Naive thymus-derived CD4-positive, alpha-beta T cell (primary cell): ENCODE measurements around the gene TMEM156. TPM values are rescaled to one million over a fixed set of nuclear protein-coding genes. Genes with fewer than 3 reads are reported as not detected.
"Not testable (repeated sequence)": the region's sequence is repeated elsewhere in the genome, so short reads cannot be mapped to it uniquely, and the experiment has no call there.

Experiments
- ATAC-seq: fragments of 150-1000 bp; cut with Tn5 transposase; 2 replicates; pipeline ENCODE4 v1.10.0; 2021; ENCODE audit warnings: mild to moderate bottlenecking, moderate library complexity
- CTCF ChIA-PET: fragments of 350-600 bp; sonication (Branson Sonifier 250); formaldehyde crosslinking; loops from one replicate; lab custom pipeline; 2021; ENCODE audit warnings: antibody characterized with exemption; lab: Charles Lee
- POLR2A ChIA-PET: fragments of 350-600 bp; sonication (Branson Sonifier 250); formaldehyde crosslinking; loops from one replicate; lab custom pipeline; 2021; ENCODE audit warnings: antibody characterized with exemption, inconsistent platforms; lab: Charles Lee
- DNase-seq, 9 donors: peaks; one replicate each; pipeline versions ENCODE4 v3.0.0 to v3.0.0-alpha.2; 2020 to 2022; ENCODE audit warnings: mixed read lengths in 1 of 9
- H3K27ac ChIP-seq: one replicate; pipeline ENCODE4 v1.7.0; 2013; ENCODE audit warnings: mild to moderate bottlenecking, low read depth, low read length, moderate library complexity
- H3K27me3 ChIP-seq, 2 donors: one replicate each; pipeline ENCODE4 v1.7.0; 2013; ENCODE audit warnings: low read length in 2 of 2, mild to moderate bottlenecking in 2 of 2, moderate library complexity in 2 of 2; ENCODE audit not compliant: control insufficient read depth in 2 of 2, insufficient read depth in 2 of 2
- H3K36me3 ChIP-seq, 3 experiments: 1 replicate in 2 of 3; 2 replicates in 1 of 3; pipeline ENCODE4 v1.7.0; 2013; ENCODE audit warnings: low read length in 3 of 3, mild to moderate bottlenecking in 3 of 3, moderate library complexity in 1 of 3; ENCODE audit not compliant: insufficient read depth in 3 of 3, control insufficient read depth in 2 of 3
- H3K4me1 ChIP-seq, 2 donors: one replicate each; pipeline ENCODE4 v1.7.0; 2013; ENCODE audit warnings: low read length in 2 of 2, mild to moderate bottlenecking in 2 of 2, moderate library complexity in 1 of 2; ENCODE audit not compliant: control insufficient read depth in 2 of 2, insufficient read depth in 2 of 2
- H3K4me3 ChIP-seq: 2 replicates; pipeline ENCODE4 v1.7.0; 2013; ENCODE audit warnings: mild to moderate bottlenecking, low read length
- H3K9me3 ChIP-seq, 3 experiments: 1 replicate in 2 of 3; 2 replicates in 1 of 3; pipeline ENCODE4 v1.7.0; 2013; ENCODE audit warnings: low read length in 3 of 3; ENCODE audit not compliant: control insufficient read depth in 2 of 3
- H3K27ac Mint-ChIP-seq, 9 donors: one replicate each; pipeline ENCODE4 v1.8.0; 2020 to 2022; ENCODE audit warnings: mixed read lengths in 9 of 9, mild to moderate bottlenecking in 8 of 9, moderate library complexity in 5 of 9, inconsistent platforms in 2 of 9
- H3K27me3 Mint-ChIP-seq, 5 donors: one replicate each; pipeline ENCODE4 v1.8.0; 2021 to 2022; ENCODE audit warnings: mixed read lengths in 5 of 5, mild to moderate bottlenecking in 1 of 5
- H3K36me3 Mint-ChIP-seq, 5 donors: one replicate each; pipeline ENCODE4 v1.8.0; 2020 to 2022; ENCODE audit warnings: mixed read lengths in 5 of 5, mild to moderate bottlenecking in 3 of 5, inconsistent platforms in 1 of 5
- H3K4me1 Mint-ChIP-seq, 7 donors: one replicate each; pipeline ENCODE4 v1.8.0; 2020 to 2022; ENCODE audit warnings: mixed read lengths in 7 of 7, mild to moderate bottlenecking in 3 of 7, inconsistent platforms in 1 of 7
- H3K4me3 Mint-ChIP-seq, 10 donors: one replicate each; pipeline ENCODE4 v1.8.0; 2020 to 2022; ENCODE audit warnings: mild to moderate bottlenecking in 10 of 10, mixed read lengths in 10 of 10, moderate library complexity in 6 of 10, inconsistent platforms in 2 of 10
- H3K9me3 Mint-ChIP-seq, 11 donors: one replicate each; pipeline ENCODE4 v1.8.0; 2020 to 2022; ENCODE audit warnings: mixed read lengths in 11 of 11, mild to moderate bottlenecking in 4 of 11, inconsistent platforms in 1 of 11, moderate library complexity in 1 of 11
- intact Hi-C, 2 donors: fragments of 100-400 bp; cut with micrococcal nuclease; formaldehyde crosslinking; loops; one replicate each; pipeline ENCODE4 v1.15.1; 2023
- polyA plus RNA-seq, 2 donors: library from polyadenylated mRNA; unstranded; fragments of 300-500 nt; fragmentation: Illumina TruSeq; gene quantifications; one replicate each; pipeline ENCODE4 v1.2.3, GENCODE V29; 2021
- total RNA-seq, 6 experiments: library from RNA in 5 of 6; stranded (reverse) in 5 of 6; gene quantifications; 1 replicate in 5 of 6; 2 replicates in 1 of 6; pipeline ENCODE4 v1.2.3 and lab custom pipeline; 2021 to 2026

TMEM156 gene
- total and polyA plus RNA-seq, 7 experiments from 2014 or later, result 8.6 to 37.0 (median 11.4) TPM

DNA sequence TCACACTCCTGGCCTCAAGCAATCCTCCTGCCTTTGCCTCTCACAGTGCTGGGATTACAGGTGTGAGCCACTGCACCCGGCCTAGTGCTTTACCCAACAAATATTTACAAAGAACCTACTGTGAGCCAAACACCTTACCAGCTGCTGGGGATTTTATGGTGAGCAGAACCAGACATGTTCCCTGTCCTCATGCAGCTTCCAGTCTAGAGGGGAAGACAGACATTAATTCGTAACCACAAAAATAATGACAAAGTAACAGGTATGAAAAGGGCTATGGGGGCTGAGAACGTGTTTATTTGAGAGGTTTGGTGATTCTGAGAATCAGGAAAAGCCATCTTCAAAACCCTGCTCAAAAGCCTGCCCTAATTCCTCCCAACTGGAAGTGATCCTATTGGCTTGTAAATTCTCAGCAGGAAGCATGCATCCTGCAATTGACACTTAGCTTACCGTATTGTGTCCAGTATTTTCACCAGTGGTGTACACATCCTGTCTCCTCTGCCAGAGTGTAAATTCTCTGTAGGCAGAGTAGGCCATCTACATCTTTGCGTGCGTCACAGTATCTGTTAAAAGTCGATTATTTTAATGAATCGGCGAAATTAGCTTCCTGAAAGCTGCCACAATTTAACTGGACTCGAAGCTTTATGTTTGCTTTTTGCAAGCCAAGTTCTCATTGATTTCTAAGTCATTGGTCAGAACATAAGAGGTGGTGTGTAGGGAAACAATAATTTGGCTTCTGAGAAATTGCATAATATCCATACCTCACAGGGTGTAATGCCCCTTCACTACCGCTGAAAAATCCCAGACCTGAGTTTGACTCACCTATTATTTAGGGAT, 67.0 kb downstream of the TMEM156 start:
- ChIA-PET POLR2A (interaction anchor here (1.3 kb wide), 1 partner anchor 15 kb away, joined by 3 read pairs; no protein-coding TSS in a partner anchor), CTCF (no interaction called here)

DNA sequence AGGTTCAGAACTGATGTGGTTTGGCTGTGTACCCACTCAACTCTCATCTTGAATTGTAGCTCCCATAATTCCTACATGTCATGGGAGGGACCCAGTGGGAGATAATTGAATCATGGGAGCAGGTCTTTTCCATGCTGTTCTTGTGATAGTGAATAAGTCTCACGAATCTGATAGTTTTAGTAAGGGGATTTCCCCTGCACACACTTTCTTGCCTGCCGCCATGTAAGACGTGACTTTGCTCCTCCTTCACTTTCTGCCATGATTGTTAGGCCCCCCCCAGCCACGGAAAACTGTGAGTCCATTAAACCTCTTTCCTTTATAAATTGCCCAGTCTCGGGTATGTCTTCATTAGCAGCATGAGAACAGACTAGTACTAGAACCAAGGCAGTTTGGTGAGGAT, 73.0 kb downstream of the TMEM156 start:
- H3K27ac ChIP-seq, H3K4me3 ChIP-seq, ATAC-seq, H3K4me1 ChIP-seq, H3K27me3 Mint-ChIP-seq, DNase-seq, H3K9me3 ChIP-seq, H3K36me3 ChIP-seq, H3K27me3 ChIP-seq: not testable (repeated sequence)
- Mint-ChIP-seq H3K27ac (peak overlapping the region in 2 of 9 donors; percentile 42 to 70), H3K4me1 (peaks cover 2 to 49% (median 6%) of the 10 kb centered on the region in 7 donors), H3K9me3 (peaks cover 0 to 31% (median 6%) of the 10 kb centered on the region in 11 donors), H3K36me3 (peaks cover 0 to 56% (median 8%) of the 10 kb centered on the region in 5 donors), H3K4me3 (peak overlapping the region in 1 of 10 donors; percentile 21)
- intact Hi-C loops, result loop anchor here in 1 of 2 donors (2.0 kb wide), 1 partner anchor 86 kb away; no protein-coding TSS in a partner anchor
- POLR2A ChIA-PET, result interaction anchor here (0.7 kb wide), 1 partner anchor 35 kb away, joined by 3 read pairs; no protein-coding TSS in a partner anchor
- CTCF ChIA-PET, result interaction anchor here (0.7 kb wide), 1 partner anchor 214 kb away, joined by 3 read pairs; no protein-coding TSS in a partner anchor

More for the DNA sequence above, 67.0 kb downstream of the TMEM156 start:
- no peak overlapping the region for H3K4me3 Mint-ChIP-seq
- no peaks in the 10 kb centered on the region for H3K9me3 ChIP-seq
- peaks cover 0 to 19% (median 0%) of the 10 kb centered on the region in 3 experiments for H3K36me3 ChIP-seq
- no peak overlapping the region for H3K4me3 ChIP-seq
- no peaks in the 10 kb centered on the region for H3K27me3 ChIP-seq
- DNase-seq (no peak), ATAC-seq (no peak)
- H3K4me1 Mint-ChIP-seq, result peaks cover 0 to 26% (median 6%) of the 10 kb centered on the region in 7 donors
- no peaks in the 10 kb centered on the region for H3K27me3 Mint-ChIP-seq
- intact Hi-C loops, result no loop called here
- H3K27ac Mint-ChIP-seq, result peak overlapping the region in 2 of 9 donors; percentile 30 to 85
- peaks cover 0 to 3% of the 10 kb centered on the region in 2 donors for H3K4me1 ChIP-seq
- H3K27ac ChIP-seq, result no peak overlapping the region
- H3K36me3 Mint-ChIP-seq, result peaks cover 11 to 80% (median 36%) of the 10 kb centered on the region in 5 donors
- H3K9me3 Mint-ChIP-seq, result peaks cover 0 to 18% (median 6%) of the 10 kb centered on the region in 11 donors

DNA sequence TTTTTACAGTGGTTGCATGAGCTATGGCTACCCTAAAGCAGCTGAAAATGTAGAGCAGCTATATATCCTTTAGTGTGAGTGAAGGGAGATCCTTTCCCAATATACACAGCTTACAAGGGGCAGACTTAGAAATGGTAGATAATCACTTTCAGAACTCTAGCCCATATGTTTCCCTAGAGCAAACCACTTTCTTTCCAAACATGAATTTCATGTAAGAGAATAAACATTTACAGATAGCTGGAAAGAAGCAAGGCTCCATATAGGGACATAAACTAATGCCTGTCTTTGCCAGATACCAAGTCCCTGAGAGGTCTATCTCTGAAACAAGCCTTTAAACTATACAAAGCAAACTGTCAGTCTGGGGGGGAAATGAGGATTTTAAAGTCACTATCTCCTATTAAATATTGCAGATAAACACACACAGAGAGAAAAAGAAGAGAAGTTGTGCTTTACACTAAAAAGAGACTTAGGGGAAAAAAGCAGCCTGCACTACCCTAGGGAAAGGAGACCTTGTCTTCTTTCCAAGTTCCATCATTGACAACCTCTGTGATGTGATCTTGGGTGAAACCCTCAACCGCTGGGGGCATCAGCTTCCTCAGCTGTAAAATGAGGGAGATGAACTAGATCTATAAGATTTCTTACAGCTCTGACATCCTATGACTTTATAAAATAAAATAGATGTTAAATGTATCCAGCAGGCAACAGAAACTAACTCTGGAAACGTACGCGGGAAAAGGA, 73.6 kb downstream of the TMEM156 start:
- Histone ChIP-seq H3K36me3 (no peaks in the 10 kb centered on the region), H3K27ac (no peak overlapping the region), H3K27me3 (no peaks in the 10 kb centered on the region), H3K9me3 (no peaks in the 10 kb centered on the region), H3K4me1 (no peaks in the 10 kb centered on the region), H3K4me3 (no peak overlapping the region)
- CTCF ChIA-PET, result interaction anchor here (1.1 to 1.2 kb wide), 2 partner anchors 9 to 199 kb away, joined by 3 to 4 read pairs; no protein-coding TSS in a partner anchor
- DNase-seq (peak in 1 of 9 donors; percentile 19), ATAC-seq (no peak)
- intact Hi-C loops, result loop anchor here in 1 of 2 donors (2.0 kb wide), 1 partner anchor 86 kb away; no protein-coding TSS in a partner anchor
- Mint-ChIP-seq H3K36me3 (peaks cover 0 to 51% (median 4%) of the 10 kb centered on the region in 5 donors), H3K27me3 (peaks cover 0 to 3% (median 2%) of the 10 kb centered on the region in 5 donors), H3K4me3 (peak overlapping the region in 2 of 10 donors; percentile 25 to 65), H3K4me1 (peaks cover 2 to 49% (median 6%) of the 10 kb centered on the region in 7 donors), H3K27ac (peak overlapping the region in 2 of 9 donors; percentile 93 to 98), H3K9me3 (peaks cover 0 to 28% (median 6%) of the 10 kb centered on the region in 11 donors)
- POLR2A ChIA-PET, result interaction anchor here (0.7 kb wide), 1 partner anchor 35 kb away, joined by 3 read pairs; no protein-coding TSS in a partner anchor

DNA sequence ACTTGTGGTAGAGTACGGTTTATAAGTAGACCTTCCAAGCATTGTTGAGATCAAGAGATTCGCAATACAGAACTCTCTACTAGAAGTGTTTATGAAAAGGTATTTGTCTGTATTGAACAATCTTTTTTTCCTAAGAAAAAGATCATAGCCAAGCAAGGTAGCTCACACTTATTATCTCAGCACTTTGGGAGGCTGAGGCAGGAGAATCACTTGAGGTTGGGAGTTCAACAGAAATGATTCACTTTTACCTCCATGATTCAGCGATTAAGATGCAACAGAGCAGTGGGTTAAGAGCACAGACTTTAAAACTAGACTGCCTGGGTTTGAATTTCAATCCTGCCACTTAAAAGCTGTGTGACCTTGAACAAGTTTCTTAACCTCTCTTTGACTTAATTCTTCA, 74.3 kb downstream of the TMEM156 start:
- Mint-ChIP-seq H3K9me3 (peaks cover 0 to 28% (median 6%) of the 10 kb centered on the region in 11 donors), H3K27me3 (peaks cover 0 to 6% (median 5%) of the 10 kb centered on the region in 5 donors), H3K27ac (peak overlapping the region in 2 of 9 donors; percentile 93 to 98), H3K36me3 (peaks cover 0 to 50% (median 3%) of the 10 kb centered on the region in 5 donors), H3K4me3 (peak overlapping the region in 2 of 10 donors; percentile 39 to 70), H3K4me1 (peaks cover 2 to 51% (median 6%) of the 10 kb centered on the region in 7 donors)
- POLR2A ChIA-PET, result no interaction called here
- Histone ChIP-seq H3K36me3 (no peaks in the 10 kb centered on the region), H3K27ac (no peak overlapping the region), H3K27me3 (no peaks in the 10 kb centered on the region), H3K4me1 (no peaks in the 10 kb centered on the region), H3K4me3 (no peak overlapping the region), H3K9me3 (no peaks in the 10 kb centered on the region)
- intact Hi-C loops, result loop anchor here in 1 of 2 donors (1.0 to 2.0 kb wide), 2 partner anchors 9 to 87 kb away; no protein-coding TSS in a partner anchor
- CTCF ChIA-PET, result interaction anchor here (1.1 to 1.2 kb wide), 2 partner anchors 8 to 198 kb away, joined by 3 to 4 read pairs; no protein-coding TSS in a partner anchor
- DNase-seq (no peak), ATAC-seq (no peak)

DNA sequence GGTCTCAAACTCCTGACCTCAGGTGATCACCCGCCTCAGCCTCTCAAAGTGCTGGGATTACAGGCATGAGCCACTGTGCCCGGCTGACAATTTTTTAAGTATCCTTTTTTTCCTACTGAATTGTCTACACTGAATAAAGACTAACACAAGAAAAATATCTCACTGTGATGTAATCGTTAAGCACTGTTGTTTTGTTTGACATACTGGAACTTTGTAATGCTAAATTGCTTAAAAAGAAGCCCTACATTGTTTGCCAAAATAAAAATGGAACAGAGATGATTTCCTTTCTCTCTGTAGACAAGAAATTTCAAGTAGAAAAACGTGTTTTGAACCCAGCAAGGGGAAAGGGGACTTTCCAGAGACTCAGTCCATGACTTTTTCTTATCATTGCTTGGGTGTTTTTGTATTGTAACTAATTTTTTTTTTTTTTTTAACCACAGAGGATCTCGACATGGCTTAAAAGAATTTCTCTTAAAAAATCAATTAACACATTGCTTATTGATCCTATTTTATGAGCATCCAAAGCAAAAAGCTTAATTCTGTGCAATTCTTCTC, 74.9 kb downstream of the TMEM156 start:
- Histone ChIP-seq H3K9me3 (no peaks in the 10 kb centered on the region), H3K27me3 (no peaks in the 10 kb centered on the region), H3K4me1 (no peaks in the 10 kb centered on the region), H3K36me3 (no peaks in the 10 kb centered on the region), H3K4me3 (no peak overlapping the region), H3K27ac (no peak overlapping the region)
- Mint-ChIP-seq H3K27me3 (peaks cover 0 to 6% (median 5%) of the 10 kb centered on the region in 5 donors), H3K9me3 (peaks cover 0 to 28% (median 6%) of the 10 kb centered on the region in 11 donors), H3K36me3 (peaks cover 0 to 48% (median 3%) of the 10 kb centered on the region in 5 donors), H3K4me1 (peaks cover 2 to 52% (median 6%) of the 10 kb centered on the region in 7 donors), H3K27ac (peak overlapping the region in 3 of 9 donors; percentile 27 to 98 (median 93)), H3K4me3 (peak overlapping the region in 2 of 10 donors; percentile 60 to 70)
- ChIA-PET POLR2A (no interaction called here), CTCF (interaction anchor here (1.2 kb wide), 1 partner anchor 198 kb away, joined by 3 read pairs; no protein-coding TSS in a partner anchor)
- intact Hi-C loops, result loop anchor here in 1 of 2 donors (1.0 kb wide), 1 partner anchor 8 kb away; no protein-coding TSS in a partner anchor
- DNase-seq (peak in 1 of 9 donors; percentile 72), ATAC-seq (no peak)
